ENCODE data around the gene TRIM8. TPM values are rescaled to one million over a fixed set of nuclear protein-coding genes. Genes with fewer than 3 reads are reported as not detected.

The TRIM8 gene
- total and polyA plus RNA-seq, 2 of the 8 experiments (the other 6 are each of a cell fraction or from before 2014, with no cell fraction given) = 24.9 to 38.8 TPM

DNA sequence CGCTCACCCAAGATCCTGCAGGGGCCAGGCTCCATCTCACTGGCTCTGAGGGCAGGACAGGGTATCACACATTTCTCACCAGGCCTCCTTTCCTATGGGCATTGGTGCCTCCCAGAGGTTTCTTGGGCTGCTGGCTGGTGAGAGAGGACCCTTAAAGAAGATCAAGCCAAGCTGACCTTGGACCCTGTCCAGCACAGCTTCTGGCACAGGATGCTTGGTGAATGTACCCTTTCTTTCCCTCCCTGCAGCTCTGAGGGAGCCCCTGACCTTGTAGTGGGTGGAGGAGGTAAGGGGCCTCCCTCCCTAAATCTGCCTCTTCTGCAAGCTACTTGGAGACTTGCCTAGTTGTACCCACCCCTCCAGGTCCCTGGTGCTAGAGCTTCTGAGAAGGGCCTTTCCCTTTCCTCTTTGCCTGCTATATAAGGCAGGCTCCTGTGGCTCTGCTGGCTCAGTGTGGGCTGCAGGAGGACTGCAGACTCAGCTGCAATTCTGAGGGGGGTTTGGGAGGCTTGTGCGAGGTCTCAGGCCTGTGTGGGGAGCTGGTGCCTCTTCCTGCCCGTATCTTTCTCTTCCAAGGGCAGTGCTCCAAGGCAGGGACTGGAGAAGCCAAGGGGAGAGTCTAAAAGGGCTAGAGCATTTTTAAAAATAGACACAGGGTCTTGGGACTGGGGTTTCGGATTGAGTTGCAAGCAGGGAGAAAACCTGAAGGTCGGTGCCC is 11.7 kb upstream of the TRIM8 start:
- peak overlapping the region; percentile 72; the same call in 1 of the 2 replicates for H2BK15ac ChIP-seq (ENCODE audit: low read length)
- ChIA-PET POLR2A (ENCODE audit: partially characterized antibody) (interaction anchor here (1.3 to 4.2 kb wide), 2 partner anchors 10 to 13 kb away, joined by 6 to 34 read pairs; partner anchors contain the start of gene TRIM8), CTCF (ENCODE audit: partially characterized antibody) (interaction anchor here (0.6 to 14.3 kb wide), 11 partner anchors 9 to 402 kb away, joined by 3 to 160 read pairs (median 5); partner anchors contain the start of gene TRIM8)
- 0 out of 2 replicates have a peak overlapping the region, but pooled peaks have one; percentile 71 for H2BK5ac ChIP-seq (ENCODE audit: low read depth, low read length)
- H2BK20ac ChIP-seq (ENCODE audit: low read length) = no peak overlapping the region
- TF ChIP-seq JUND (IDR thresholded peaks at IDR 0.05; ENCODE audit: low read length) (no peak), RAD21 (IDR thresholded peaks at IDR 0.05 in 1 of 2, conservative IDR thresholded peaks at IDR 0.05 in 1 of 2; ENCODE audit: low read depth in 2 of 2, low read length in 2 of 2) (0 out of 4 replicates have a peak, but pooled peaks of 1 of the 2 experiments have one; percentile 10)
- peaks cover 14 to 53% (median 39%) of the 10 kb centered on the region in 4 experiments for H3K4me1 ChIP-seq (replicated peaks in 1 of 4; ENCODE audit: control insufficient read depth in 3 of 4, insufficient read depth in 4 of 4, low read length in 3 of 4)
- H3K79me2 ChIP-seq (ENCODE audit: control insufficient read depth in 1 of 2, insufficient read depth in 2 of 2, low read length in 2 of 2) = no peaks in the 10 kb centered on the region
- DNase-seq (ENCODE audit: low read depth in 1 of 2, low spot score in 2 of 2) (no peak), FAIRE-seq (no peak)
- H3K9me3 ChIP-seq (ENCODE audit: insufficient read depth in 2 of 2, low read depth in 1 of 2, low read length in 1 of 2) = no peaks in the 10 kb centered on the region
- no peak overlapping the region for H3K23ac ChIP-seq (ENCODE audit: insufficient read length)
- H2AFZ ChIP-seq (ENCODE audit: low read length) = no peak overlapping the region
- no peak overlapping the region for H2BK120ac ChIP-seq (replicated peaks; ENCODE audit: low read depth, low read length)
- H3K4ac ChIP-seq (replicated peaks; ENCODE audit: insufficient read length, low read depth, low read length) = no peak overlapping the region
- no peaks in the 10 kb centered on the region for H4K20me1 ChIP-seq (replicated peaks in 1 of 2; ENCODE audit: control insufficient read depth in 1 of 2, insufficient read depth in 2 of 2, low read length in 2 of 2)
- H3K36me3 ChIP-seq (ENCODE audit: control insufficient read depth in 2 of 4, insufficient read depth in 4 of 4, low read length in 3 of 4) = no peaks in the 10 kb centered on the region; a peak in 1 of 8 replicates
- 79% methylated on average over 5 of the region's 5 CpGs; no CpG with 5 or more reads in 1 of the 2 experiments for WGBS, 2 experiments (ENCODE audit: extremely low coverage in 1 of 2, insufficient coverage in 1 of 2, insufficient read length in 1 of 2, insufficient replicate concordance in 2 of 2, low coverage in 1 of 2, low lambda C conversion rate in 2 of 2, missing lambda C conversion rate in 1 of 2)
- H3K56ac ChIP-seq (replicated peaks; ENCODE audit: insufficient read length, low read depth, low read length) = no peak overlapping the region
- H3K79me1 ChIP-seq (ENCODE audit: low read depth, low read length) = no peaks in the 10 kb centered on the region
- H3K14ac ChIP-seq (ENCODE audit: insufficient read length) = no peak overlapping the region
- no peak overlapping the region for H3K9ac ChIP-seq (replicated peaks in 1 of 4; ENCODE audit: extremely low read depth in 1 of 4, low read depth in 3 of 4, low read length in 3 of 4)
- H4K5ac ChIP-seq (ENCODE audit: insufficient read length, low read depth, low read length) = no peak overlapping the region
- H3K4me2 ChIP-seq (ENCODE audit: insufficient read depth in 1 of 2, low read depth in 2 of 2, low read length in 2 of 2) = no peak overlapping the region
- peak overlapping the region; percentile 28; the same call in 1 of the 2 replicates for H2AK5ac ChIP-seq (ENCODE audit: low read depth, low read length)
- H4K8ac ChIP-seq (ENCODE audit: extremely low read depth, insufficient read depth, low read length) = no peak overlapping the region
- H3K27me3 ChIP-seq (replicated peaks in 1 of 4; ENCODE audit: control insufficient read depth in 3 of 4, extremely low read depth in 1 of 4, insufficient read depth in 3 of 4, low read length in 3 of 4) = no peaks in the 10 kb centered on the region
- H3K18ac ChIP-seq (ENCODE audit: extremely low read depth, low read length) = 0 out of 2 replicates have a peak overlapping the region, but pooled peaks have one; percentile 48
- no peak overlapping the region for H4K91ac ChIP-seq (replicated peaks; ENCODE audit: insufficient read length, low read length)
- H3K23me2 ChIP-seq (ENCODE audit: low read depth, low read length) = no peaks in the 10 kb centered on the region
- H3K27ac ChIP-seq (ENCODE audit: low read depth, low read length) = no peak overlapping the region
- peak overlapping the region; percentile 50; the same call in 1 of the 2 replicates for H2BK12ac ChIP-seq (ENCODE audit: low read depth, low read length)
- no peak overlapping the region for H3K4me3 ChIP-seq (ENCODE audit: extremely low read depth in 1 of 4, insufficient read depth in 2 of 4, low read depth in 3 of 4, low read length in 4 of 4)
